Activated CD8-positive, alpha-beta T cell treated with anti-CD3 and anti-CD28 coated beads for 36 hours (primary cell): ENCODE data around the gene ELOB. TPM values are rescaled to one million over a fixed set of nuclear protein-coding genes. Genes with fewer than 3 reads are reported as not detected.
A peak's percentile ranks its signal among the peaks of the same experiment; 100 is the strongest.

Experiments used
- ATAC-seq: fragments of 200-7000 bp; cut with Tn5 transposase; one replicate; pipeline ENCODE4 v1.10.0; 2021; ENCODE audit warnings: mild to moderate bottlenecking, moderate library complexity
- CTCF ChIA-PET: fragments of 350-600 bp; sonication (Branson Sonifier 250); formaldehyde crosslinking; loops from one replicate; lab custom pipeline; 2021; ENCODE audit warnings: antibody characterized with exemption; lab: Charles Lee
- POLR2A ChIA-PET: fragments of 350-600 bp; sonication (Branson Sonifier 250); formaldehyde crosslinking; loops from one replicate; lab custom pipeline; 2021; ENCODE audit warnings: antibody characterized with exemption; lab: Charles Lee
- DNase-seq: peaks from one replicate; pipeline ENCODE4 v3.0.0-alpha.2; 2020
- H3K27ac Mint-ChIP-seq: one replicate; pipeline ENCODE4 v1.8.0; 2021; ENCODE audit warnings: mild to moderate bottlenecking, mixed read lengths
- H3K27me3 Mint-ChIP-seq: one replicate; pipeline ENCODE4 v1.8.0; 2021; ENCODE audit warnings: mixed read lengths
- H3K36me3 Mint-ChIP-seq: one replicate; pipeline ENCODE4 v1.8.0; 2021; ENCODE audit warnings: low read depth, mixed read lengths
- H3K4me1 Mint-ChIP-seq: one replicate; pipeline ENCODE4 v1.8.0; 2021; ENCODE audit warnings: low read depth, mixed read lengths
- H3K4me3 Mint-ChIP-seq: one replicate; pipeline ENCODE4 v1.8.0; 2021; ENCODE audit warnings: mild to moderate bottlenecking, moderate library complexity, mixed read lengths
- H3K9me3 Mint-ChIP-seq: one replicate; pipeline ENCODE4 v1.8.0; 2021; ENCODE audit warnings: mixed read lengths
- CTCF ChIP-seq: fragments of 200-600 bp; IDR thresholded peaks from one replicate; pipeline ENCODE4 v1.8.0; 2022; ENCODE audit warnings: antibody characterized with exemption, mild to moderate bottlenecking
- intact Hi-C: fragments of 100-400 bp; cut with micrococcal nuclease; formaldehyde crosslinking; loops from one replicate; pipeline ENCODE4 v1.10.0; 2022
- total RNA-seq, 2 experiments: library from RNA; stranded (reverse); gene quantifications; one replicate each; pipeline ENCODE4 v1.2.3, GENCODE V29; 2021

ELOB gene
- total RNA-seq, 2 experiments from 2014 or later, result 174 to 178 TPM

GRCh38 chr16:2771496-2772402 is 5.3 kb downstream of the ELOB start:
- TF ChIP-seq CTCF, result no peak
- Mint-ChIP-seq H3K27me3 (no peaks in the 10 kb centered on the region), H3K4me3 (no peak overlapping the region), H3K9me3 (no peaks in the 10 kb centered on the region), H3K36me3 (peaks cover 50% of the 10 kb centered on the region), H3K4me1 (peaks cover 14% of the 10 kb centered on the region), H3K27ac (peak overlapping the region; percentile 63)
- no peak for ATAC-seq
- ChIA-PET POLR2A (interaction anchor here (1.1 to 8.7 kb wide), 5 partner anchors 9 to 20 kb away, joined by 5 to 80 read pairs (median 6); partner anchors contain the start of gene SRRM2), CTCF (interaction anchor here (1.1 kb wide), 1 partner anchor 96 kb away, joined by 3 read pairs; no protein-coding TSS in a partner anchor)
- intact Hi-C loops, result no loop called here
- DNase-seq, result no peak

GRCh38 chr16:2770057-2770951 is 6.8 kb downstream of the ELOB start:
- Mint-ChIP-seq H3K36me3 (peaks cover 56% of the 10 kb centered on the region), H3K27me3 (no peaks in the 10 kb centered on the region), H3K27ac (no peak overlapping the region), H3K4me1 (peaks cover 8% of the 10 kb centered on the region), H3K9me3 (no peaks in the 10 kb centered on the region), H3K4me3 (no peak overlapping the region)
- intact Hi-C loops, result no loop called here
- TF ChIP-seq CTCF, result no peak
- CTCF ChIA-PET, result no interaction called here
- POLR2A ChIA-PET, result interaction anchor here (0.8 to 4.5 kb wide), 4 partner anchors 12 to 19 kb away, joined by 3 to 45 read pairs (median 20); partner anchors contain the start of gene SRRM2
- ATAC-seq (peak; percentile 28), DNase-seq (no peak)

GRCh38 chr16:2769675-2770056 is 7.4 kb downstream of the ELOB start:
- H3K4me3 Mint-ChIP-seq, result no peak overlapping the region
- no peaks in the 10 kb centered on the region for H3K9me3 Mint-ChIP-seq
- peak overlapping the region; percentile 10 for H3K27ac Mint-ChIP-seq
- ChIA-PET CTCF (no interaction called here), POLR2A (interaction anchor here (0.8 to 4.5 kb wide), 4 partner anchors 11 to 18 kb away, joined by 3 to 45 read pairs (median 20); partner anchors contain the start of gene SRRM2)
- H3K36me3 Mint-ChIP-seq, result peaks cover 62% of the 10 kb centered on the region
- no peaks in the 10 kb centered on the region for H3K27me3 Mint-ChIP-seq
- DNase-seq (no peak), ATAC-seq (no peak)
- intact Hi-C loops, result no loop called here
- no peak for TF ChIP-seq CTCF
- peaks cover 7% of the 10 kb centered on the region for H3K4me1 Mint-ChIP-seq

GRCh38 chr16:2769100-2769529 is 8.0 kb downstream of the ELOB start:
- Mint-ChIP-seq H3K36me3 (peaks cover 65% of the 10 kb centered on the region), H3K4me3 (no peak overlapping the region), H3K4me1 (peaks cover 7% of the 10 kb centered on the region), H3K27me3 (no peaks in the 10 kb centered on the region), H3K9me3 (no peaks in the 10 kb centered on the region), H3K27ac (peak overlapping the region; percentile 10)
- POLR2A ChIA-PET, result interaction anchor here (0.8 to 4.5 kb wide), 3 partner anchors 11 to 17 kb away, joined by 3 to 45 read pairs (median 36); partner anchors contain the start of gene SRRM2
- no peak for TF ChIP-seq CTCF
- DNase-seq (no peak), ATAC-seq (no peak)
- CTCF ChIA-PET, result no interaction called here
- intact Hi-C loops, result no loop called here
